Epithelial cell of proximal tubule (primary cell): Measurements from ENCODE around the gene COG5. TPM values are rescaled to one million over a fixed set of nuclear protein-coding genes. Genes with fewer than 3 reads are reported as not detected.

ENCODE experiments used
- DNase-seq: peaks from one replicate; pipeline ENCODE4 v3.0.0-alpha.2; 2011; ENCODE audit warnings: low read depth
- H3K4me3 ChIP-seq: 2 replicates; pipeline ENCODE4 v1.5.1; 2011; ENCODE audit warnings: low read depth, mild to moderate bottlenecking, low read length
- total RNA-seq: library from RNA; depleted of rRNA; stranded (reverse); fragments of >200 nt; gene quantifications from 2 replicates; pipeline ENCODE4 v1.2.3, GENCODE V29; 2015
- TF ChIP-seq, protein P1 (sequence below): conservative IDR thresholded peaks from 2 replicates; pipeline ENCODE4 v1.5.1; 2012; ENCODE audit warnings: low read depth, mild to moderate bottlenecking, low read length

COG5 gene
- total RNA-seq, 1 donor from 2014 or later, result 31.4 TPM

GRCh38 chr7:107435749-107436148 is 128.0 kb downstream of the COG5 start:
- TF ChIP-seq, protein P1, sequence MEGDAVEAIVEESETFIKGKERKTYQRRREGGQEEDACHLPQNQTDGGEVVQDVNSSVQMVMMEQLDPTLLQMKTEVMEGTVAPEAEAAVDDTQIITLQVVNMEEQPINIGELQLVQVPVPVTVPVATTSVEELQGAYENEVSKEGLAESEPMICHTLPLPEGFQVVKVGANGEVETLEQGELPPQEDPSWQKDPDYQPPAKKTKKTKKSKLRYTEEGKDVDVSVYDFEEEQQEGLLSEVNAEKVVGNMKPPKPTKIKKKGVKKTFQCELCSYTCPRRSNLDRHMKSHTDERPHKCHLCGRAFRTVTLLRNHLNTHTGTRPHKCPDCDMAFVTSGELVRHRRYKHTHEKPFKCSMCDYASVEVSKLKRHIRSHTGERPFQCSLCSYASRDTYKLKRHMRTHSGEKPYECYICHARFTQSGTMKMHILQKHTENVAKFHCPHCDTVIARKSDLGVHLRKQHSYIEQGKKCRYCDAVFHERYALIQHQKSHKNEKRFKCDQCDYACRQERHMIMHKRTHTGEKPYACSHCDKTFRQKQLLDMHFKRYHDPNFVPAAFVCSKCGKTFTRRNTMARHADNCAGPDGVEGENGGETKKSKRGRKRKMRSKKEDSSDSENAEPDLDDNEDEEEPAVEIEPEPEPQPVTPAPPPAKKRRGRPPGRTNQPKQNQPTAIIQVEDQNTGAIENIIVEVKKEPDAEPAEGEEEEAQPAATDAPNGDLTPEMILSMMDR, result no peak
- DNase-seq, result no peak
- no peak overlapping the region for H3K4me3 ChIP-seq

GRCh38 chr7:107432261-107432660 is 131.5 kb downstream of the COG5 start:
- no peak overlapping the region for H3K4me3 ChIP-seq
- TF ChIP-seq, protein P1, result no peak
- no peak for DNase-seq

DNA sequence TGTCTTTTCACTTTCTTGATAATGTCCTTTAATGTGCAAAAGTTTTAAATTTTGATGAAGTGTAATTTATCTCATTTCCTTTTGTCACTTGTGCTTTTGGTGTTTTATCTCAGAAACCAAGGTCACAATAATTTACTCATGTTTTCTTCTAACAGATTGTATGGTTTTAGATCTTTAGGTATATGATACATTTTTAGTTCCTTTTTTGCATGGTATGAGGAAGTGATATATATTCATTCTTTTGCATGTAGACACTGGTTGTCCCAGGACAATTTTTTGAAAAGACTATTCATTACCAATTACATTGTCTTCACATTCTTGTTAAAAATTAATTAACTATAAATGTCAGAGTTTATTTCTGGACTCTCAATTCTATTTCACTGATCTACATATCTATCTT is 133.7 kb downstream of the COG5 start:
- TF ChIP-seq, protein P1, result no peak
- DNase-seq, result no peak
- H3K4me3 ChIP-seq, result no peak overlapping the region

GRCh38 chr7:107428642-107429041 is 135.1 kb downstream of the COG5 start:
- no peak overlapping the region for H3K4me3 ChIP-seq
- DNase-seq, result no peak
- TF ChIP-seq, protein P1, result no peak

- no peak for DNase-seq
- no peak overlapping the region for H3K4me3 ChIP-seq
- TF ChIP-seq, protein P1, result no peak
Observed at GRCh38 chr7:107427462-107427861, 136.3 kb downstream of the COG5 start.

DNA sequence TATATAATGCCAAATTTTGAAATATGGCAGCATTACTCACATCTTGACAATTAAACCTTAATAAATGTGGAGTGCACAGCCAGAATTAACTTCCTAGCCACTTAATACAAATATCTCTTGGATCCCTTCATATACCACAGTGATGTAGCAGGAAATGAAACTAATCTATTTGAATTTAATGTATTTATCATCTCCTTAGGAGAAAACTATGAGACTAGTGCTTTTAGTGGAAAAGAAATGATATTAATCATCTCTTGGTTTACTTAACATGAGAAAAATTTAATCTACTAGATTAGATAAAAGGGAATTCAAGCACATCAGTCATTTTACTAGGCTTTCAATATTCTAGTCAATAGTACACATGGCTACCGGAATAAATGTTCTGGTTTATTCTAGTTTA is 149.5 kb downstream of the COG5 start:
- TF ChIP-seq, protein P1, result no peak
- no peak overlapping the region for H3K4me3 ChIP-seq
- DNase-seq, result no peak

DNA sequence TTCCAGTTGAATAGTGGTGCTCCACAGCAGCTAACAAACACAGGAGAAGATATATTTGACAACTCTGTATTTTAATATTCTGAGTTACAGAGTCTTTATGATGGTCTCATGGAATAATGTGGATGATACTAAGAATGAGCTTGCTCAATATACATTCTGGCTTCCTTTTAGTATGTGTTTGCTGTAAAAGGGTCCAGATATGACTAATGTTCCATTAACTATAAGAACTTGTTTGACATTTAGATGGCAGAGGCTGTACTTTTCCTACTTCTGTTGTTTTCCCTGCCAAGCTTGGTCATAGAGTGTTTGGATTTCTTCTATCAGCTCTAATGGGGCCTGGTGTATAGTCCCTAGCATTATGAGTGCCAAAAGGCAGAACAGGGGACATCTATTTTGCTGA is 155.4 kb downstream of the COG5 start:
- H3K4me3 ChIP-seq, result no peak overlapping the region
- DNase-seq, result no peak
- TF ChIP-seq, protein P1, result no peak
